HFF-Myc (cell line): ENCODE data around the gene FAM118A.
"Not testable (repeated sequence)": the region's sequence is repeated elsewhere in the genome, so short reads cannot be mapped to it uniquely, and the experiment has no call there.

ENCODE experiments used
- DNase-seq: peaks from one replicate; pipeline ENCODE4 v3.0.0-alpha.2; 2011; ENCODE audit warnings: low read depth; ENCODE audit errors: extremely low read depth
- H3K4me3 ChIP-seq: replicated peaks from 2 replicates; pipeline ENCODE4 v1.5.1; 2011; ENCODE audit warnings: low read depth, mild to moderate bottlenecking, control low read depth, low read length
- TF ChIP-seq, protein P1 (sequence below): IDR thresholded peaks from 2 replicates; pipeline ENCODE4 v1.5.1; 2012; ENCODE audit warnings: mild to moderate bottlenecking, low read depth, low read length, control low read depth; ENCODE audit errors: missing control alignments

FAM118A gene

GRCh38 chr22:45351956-45352355 lies 42.2 kb downstream of the FAM118A start:
- no peak for DNase-seq
- TF ChIP-seq, protein P1, sequence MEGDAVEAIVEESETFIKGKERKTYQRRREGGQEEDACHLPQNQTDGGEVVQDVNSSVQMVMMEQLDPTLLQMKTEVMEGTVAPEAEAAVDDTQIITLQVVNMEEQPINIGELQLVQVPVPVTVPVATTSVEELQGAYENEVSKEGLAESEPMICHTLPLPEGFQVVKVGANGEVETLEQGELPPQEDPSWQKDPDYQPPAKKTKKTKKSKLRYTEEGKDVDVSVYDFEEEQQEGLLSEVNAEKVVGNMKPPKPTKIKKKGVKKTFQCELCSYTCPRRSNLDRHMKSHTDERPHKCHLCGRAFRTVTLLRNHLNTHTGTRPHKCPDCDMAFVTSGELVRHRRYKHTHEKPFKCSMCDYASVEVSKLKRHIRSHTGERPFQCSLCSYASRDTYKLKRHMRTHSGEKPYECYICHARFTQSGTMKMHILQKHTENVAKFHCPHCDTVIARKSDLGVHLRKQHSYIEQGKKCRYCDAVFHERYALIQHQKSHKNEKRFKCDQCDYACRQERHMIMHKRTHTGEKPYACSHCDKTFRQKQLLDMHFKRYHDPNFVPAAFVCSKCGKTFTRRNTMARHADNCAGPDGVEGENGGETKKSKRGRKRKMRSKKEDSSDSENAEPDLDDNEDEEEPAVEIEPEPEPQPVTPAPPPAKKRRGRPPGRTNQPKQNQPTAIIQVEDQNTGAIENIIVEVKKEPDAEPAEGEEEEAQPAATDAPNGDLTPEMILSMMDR = no peak
- H3K4me3 ChIP-seq = no peak overlapping the region

DNA sequence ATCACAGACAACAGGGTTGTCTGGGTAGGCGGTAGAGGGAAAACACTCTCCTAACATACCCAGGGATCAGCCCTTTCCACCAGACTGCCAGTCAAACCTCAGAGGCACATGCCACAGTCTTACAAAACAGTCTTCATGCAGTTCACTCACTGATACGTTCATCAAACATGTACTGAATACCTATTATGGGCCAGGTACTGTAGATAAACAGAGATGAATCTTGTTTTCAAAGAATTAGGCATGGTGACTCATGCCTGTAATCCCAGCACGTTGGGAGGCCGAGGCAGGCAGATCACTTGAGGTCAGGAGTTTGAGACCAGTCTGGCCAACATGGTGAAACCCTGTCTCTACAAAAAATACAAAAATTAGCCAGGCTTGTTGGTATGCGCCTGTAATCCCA lies 43.0 kb downstream of the FAM118A start:
- H3K4me3 ChIP-seq, DNase-seq: not testable (repeated sequence)

GRCh38 chr22:45353786-45354185 lies 44.1 kb downstream of the FAM118A start:
- no peak for DNase-seq
- TF ChIP-seq, protein P1 = no peak
- H3K4me3 ChIP-seq = no peak overlapping the region

DNA sequence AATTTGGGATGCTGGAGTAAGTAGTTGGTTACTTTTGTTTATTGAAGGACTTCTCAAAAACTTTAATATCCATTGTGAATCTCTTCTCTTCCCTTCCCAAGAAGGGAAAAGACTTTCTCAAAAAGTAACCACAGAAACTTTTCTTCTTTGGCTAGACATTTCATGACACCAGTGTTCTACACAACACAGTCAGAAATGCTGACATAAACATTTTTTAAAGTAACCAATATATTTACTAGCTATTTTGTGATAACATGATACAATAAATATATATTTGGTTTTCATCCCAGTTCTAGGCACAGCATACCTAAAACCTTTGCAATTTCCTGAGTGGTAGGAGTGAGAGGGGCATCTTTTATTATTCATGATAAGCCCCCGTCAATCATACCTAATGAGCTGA lies 47.8 kb downstream of the FAM118A start:
- no peak overlapping the region for H3K4me3 ChIP-seq
- no peak for DNase-seq
- TF ChIP-seq, protein P1 = no peak

DNA sequence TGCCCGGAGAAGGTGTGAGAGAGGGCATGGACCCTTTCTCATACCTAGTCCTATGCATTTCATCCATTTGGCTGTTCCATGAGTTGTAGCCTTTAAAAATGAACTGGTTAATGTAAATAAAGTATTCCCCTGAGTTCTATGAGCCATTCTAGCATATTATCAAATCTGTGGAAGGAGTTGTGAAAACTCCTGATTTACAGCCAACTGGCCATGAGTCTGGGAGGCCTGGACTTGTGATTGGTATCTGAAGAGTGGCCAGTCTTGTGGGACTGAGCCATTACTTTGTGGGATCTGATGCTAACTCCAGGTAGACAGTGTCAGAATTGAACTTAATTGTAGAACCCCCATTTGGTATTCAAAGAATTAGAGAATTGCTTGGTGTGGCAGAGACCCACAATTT lies 48.4 kb downstream of the FAM118A start:
- no peak overlapping the region for H3K4me3 ChIP-seq
- TF ChIP-seq, protein P1 = no peak
- no peak for DNase-seq

GRCh38 chr22:45359627-45360026 lies 49.9 kb downstream of the FAM118A start:
- DNase-seq = no peak
- no peak overlapping the region for H3K4me3 ChIP-seq
- TF ChIP-seq, protein P1 = no peak

- no peak overlapping the region for H3K4me3 ChIP-seq
- TF ChIP-seq, protein P1 = no peak
- DNase-seq = no peak
Measured at GRCh38 chr22:45366713-45367112, 57.0 kb downstream of the FAM118A start.

DNA sequence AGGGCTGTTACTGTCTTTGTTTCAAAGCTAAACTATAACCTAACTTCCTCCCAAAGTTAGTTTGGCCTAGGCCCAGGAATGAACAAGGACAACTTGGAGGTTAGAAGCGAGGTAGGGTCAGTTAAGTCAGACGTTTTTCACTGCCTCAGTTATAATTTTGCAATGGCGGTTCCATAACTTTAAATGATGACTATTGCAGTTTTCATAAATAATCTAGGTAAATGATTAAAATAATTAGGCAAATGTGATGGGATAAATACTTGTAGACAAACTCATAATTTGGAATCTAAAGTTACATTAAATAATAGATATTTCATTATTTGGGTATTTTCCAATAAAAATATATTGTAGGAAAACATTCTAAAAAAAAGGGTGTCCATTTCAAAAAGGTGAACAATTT lies 63.9 kb downstream of the FAM118A start:
- not testable (repeated sequence) for DNase-seq, H3K4me3 ChIP-seq
